Spleen (tissue), 11 donors: Measurements from ENCODE around the gene PPTC7. TPM values are rescaled to one million over a fixed set of nuclear protein-coding genes. Genes with fewer than 3 reads are reported as not detected.
"Not testable (repeated sequence)": the region's sequence is repeated elsewhere in the genome, so short reads cannot be mapped to it uniquely, and the experiment has no call there.

Experiments used
- DNase-seq: peaks from one replicate; pipeline ENCODE4 v3.0.0-alpha.2; 2020
- H3K27ac ChIP-seq, 8 donors: fragments of 200-600 bp; sonication (generic) in 7 of 8; 1 replicate in 4 of 8; 2 replicates in 4 of 8; pipeline versions ENCODE4 v1.5.0 to v1.8.0; 2016 to 2021; ENCODE audit warnings: inconsistent platforms in 4 of 8, mild to moderate bottlenecking in 4 of 8, moderate library complexity in 1 of 8
- H3K27me3 ChIP-seq, 7 donors: fragments of 200-600 bp; sonication (generic) in 6 of 7; replicated peaks in 1 of 7; 1 replicate in 4 of 7; 2 replicates in 3 of 7; pipeline versions ENCODE4 v1.5.0 to v1.8.0; 2016 to 2021; ENCODE audit warnings: inconsistent platforms in 3 of 7, mild to moderate bottlenecking in 1 of 7
- H3K36me3 ChIP-seq, 6 donors: fragments of 200-600 bp; sonication (generic) in 5 of 6; 1 replicate in 4 of 6; 2 replicates in 2 of 6; pipeline versions ENCODE4 v1.5.0 to v1.8.0; 2016 to 2021; ENCODE audit warnings: inconsistent platforms in 2 of 6
- H3K4me1 ChIP-seq, 6 donors: fragments of 200-600 bp; sonication (generic) in 5 of 6; 1 replicate in 3 of 6; 2 replicates in 3 of 6; pipeline versions ENCODE4 v1.5.0 to v1.8.0; 2016 to 2021; ENCODE audit warnings: inconsistent platforms in 3 of 6
- H3K4me3 ChIP-seq, 8 donors: fragments of 200-600 bp; sonication (generic) in 7 of 8; 1 replicate in 4 of 8; 2 replicates in 4 of 8; pipeline versions ENCODE4 v1.5.0 to v1.8.0; 2016 to 2021; ENCODE audit warnings: inconsistent platforms in 4 of 8, mild to moderate bottlenecking in 4 of 8, moderate library complexity in 2 of 8
- H3K9me3 ChIP-seq, 8 donors: fragments of 200-600 bp; sonication (generic) in 7 of 8; 1 replicate in 4 of 8; 2 replicates in 4 of 8; pipeline versions ENCODE4 v1.5.0 to v1.8.0; 2016 to 2021; ENCODE audit warnings: inconsistent platforms in 4 of 8
- POLR2A ChIP-seq, 3 donors: fragments of 450-650 bp; IDR thresholded peaks; one replicate each; pipeline ENCODE4 v1.5.1; 2017; ENCODE audit warnings: antibody characterized with exemption in 3 of 3, mild to moderate bottlenecking in 1 of 3
- POLR2AphosphoS5 ChIP-seq, 3 donors: sonication (generic); formaldehyde crosslinking; IDR thresholded peaks; one replicate each; pipeline ENCODE4 v1.5.1; 2017; ENCODE audit warnings: antibody characterized with exemption in 3 of 3
- WGBS, 5 donors: extraction: QIAGEN DNeasy Blood & Tissue Kit in 3 of 5; methylation state at CpG; one replicate each; pipeline versions ENCODE4 v1.1.5 to v1.1.7; 2013 to 2018; 5-methylcytosine and 5-hydroxymethylcytosine counted together
- intact Hi-C: fragments of 100-400 bp; cut with DNase I; formaldehyde crosslinking; loops from one replicate; pipeline ENCODE4 v1.15.0; 2023; ENCODE audit warnings: low total_unique reads
- polyA plus RNA-seq, 3 donors: library from polyadenylated mRNA; stranded (reverse); fragments of 200-250 nt; gene quantifications; one replicate each; pipeline ENCODE4 v1.2.1, GENCODE V29; 2013
- total RNA-seq, 7 donors: library from RNA; depleted of rRNA in 3 of 7; stranded (reverse); fragments of >200 nt in 3 of 7; fragmentation: NEBNext Ultra II Directional in 4 of 7; extraction: Animal tissue kit (Norgen Biotek cat#: 25700) in 4 of 7; gene quantifications; one replicate each; pipeline versions ENCODE4 v1.1.0 to v1.2.1, GENCODE V29; 2016 to 2021
- TF ChIP-seq, protein P1 (sequence below), 11 experiments: fragments of 200-600 bp in 7 of 11; fragments of 450-650 bp in 4 of 11; sonication (generic) in 4 of 11; IDR thresholded peaks in 8 of 11; conservative IDR thresholded peaks in 3 of 11; 1 replicate in 7 of 11; 2 replicates in 4 of 11; pipeline versions ENCODE4 v1.4.0 to v1.8.0; 2016 to 2021; ENCODE audit warnings: antibody characterized with exemption in 11 of 11, inconsistent platforms in 4 of 11, mild to moderate bottlenecking in 1 of 11
- donor health status: healthy with polysubstance abuse.
- donor health status: DM: no; HTN: no; CAD: no; lungs with moderate emphysema.
- donor health status: DM: no; HTN: no; CAD: no.
- donor health status: Bipolar disorder and iron deficiency.
- donor health status: healthy.
- donor health status: DM: no; HTN: no; CAD: no.
- donor health status: DM: yes; HTN: yes; CAD: no.

Gene PPTC7
- total and polyA plus RNA-seq, 10 donors, result 7.5 to 27.3 (median 23.5) TPM

DNA sequence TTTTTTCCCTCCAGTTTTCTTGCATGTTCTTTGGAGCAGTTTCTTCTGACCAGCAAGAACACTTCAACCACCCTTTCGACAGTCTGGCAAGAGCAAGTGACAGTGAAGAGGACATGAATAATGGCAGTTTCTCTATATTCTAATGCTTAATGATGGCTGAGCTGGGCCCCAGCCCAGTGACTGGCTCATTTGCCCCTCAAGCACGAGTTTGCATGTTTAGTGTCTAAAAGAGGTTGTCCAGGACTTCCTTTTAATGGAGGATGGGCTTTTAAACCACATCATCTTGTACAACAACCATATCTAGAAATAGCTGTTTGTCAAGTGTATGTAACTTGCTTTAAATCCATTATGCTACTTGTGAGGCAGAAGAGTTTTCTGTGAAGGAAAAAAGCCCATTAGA is 52.6 kb downstream of the PPTC7 start:
- no peak overlapping the region for H3K4me3 ChIP-seq
- no peaks in the 10 kb centered on the region for H3K27me3 ChIP-seq
- 55 to 75% (median 65%) methylated on average over 2 of the region's 2 CpGs for WGBS, 5 donors
- H3K27ac ChIP-seq, result no peak overlapping the region
- no peaks in the 10 kb centered on the region for H3K4me1 ChIP-seq
- TF ChIP-seq POLR2AphosphoS5 (IDR thresholded peaks at IDR 0.05), result no peak
- TF ChIP-seq, protein P1, sequence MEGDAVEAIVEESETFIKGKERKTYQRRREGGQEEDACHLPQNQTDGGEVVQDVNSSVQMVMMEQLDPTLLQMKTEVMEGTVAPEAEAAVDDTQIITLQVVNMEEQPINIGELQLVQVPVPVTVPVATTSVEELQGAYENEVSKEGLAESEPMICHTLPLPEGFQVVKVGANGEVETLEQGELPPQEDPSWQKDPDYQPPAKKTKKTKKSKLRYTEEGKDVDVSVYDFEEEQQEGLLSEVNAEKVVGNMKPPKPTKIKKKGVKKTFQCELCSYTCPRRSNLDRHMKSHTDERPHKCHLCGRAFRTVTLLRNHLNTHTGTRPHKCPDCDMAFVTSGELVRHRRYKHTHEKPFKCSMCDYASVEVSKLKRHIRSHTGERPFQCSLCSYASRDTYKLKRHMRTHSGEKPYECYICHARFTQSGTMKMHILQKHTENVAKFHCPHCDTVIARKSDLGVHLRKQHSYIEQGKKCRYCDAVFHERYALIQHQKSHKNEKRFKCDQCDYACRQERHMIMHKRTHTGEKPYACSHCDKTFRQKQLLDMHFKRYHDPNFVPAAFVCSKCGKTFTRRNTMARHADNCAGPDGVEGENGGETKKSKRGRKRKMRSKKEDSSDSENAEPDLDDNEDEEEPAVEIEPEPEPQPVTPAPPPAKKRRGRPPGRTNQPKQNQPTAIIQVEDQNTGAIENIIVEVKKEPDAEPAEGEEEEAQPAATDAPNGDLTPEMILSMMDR (IDR thresholded peaks at IDR 0.05 in 8 of 11, conservative IDR thresholded peaks at IDR 0.05 in 3 of 11), result no peak
- TF ChIP-seq POLR2A (IDR thresholded peaks at IDR 0.05), result no peak
- intact Hi-C loops, result no loop called here
- no peak for DNase-seq
- H3K9me3 ChIP-seq, result no peaks in the 10 kb centered on the region
- peaks cover 0 to 67% (median 18%) of the 10 kb centered on the region in 6 donors for H3K36me3 ChIP-seq

- H3K36me3 ChIP-seq, result peaks cover 0 to 46% (median 12%) of the 10 kb centered on the region in 6 donors
- H3K4me1 ChIP-seq, result no peaks in the 10 kb centered on the region
- WGBS, 5 donors, result 89 to 98% (median 94%) methylated on average over 6 of the region's 6 CpGs
- DNase-seq, result no peak
- no peak overlapping the region for H3K4me3 ChIP-seq
- TF ChIP-seq POLR2AphosphoS5 (IDR thresholded peaks at IDR 0.05), result no peak
- TF ChIP-seq, protein P1 (IDR thresholded peaks at IDR 0.05 in 8 of 11, conservative IDR thresholded peaks at IDR 0.05 in 3 of 11), result no peak
- TF ChIP-seq POLR2A (IDR thresholded peaks at IDR 0.05), result no peak
- intact Hi-C loops, result no loop called here
- H3K27me3 ChIP-seq, result no peaks in the 10 kb centered on the region
- no peak overlapping the region for H3K27ac ChIP-seq
- H3K9me3 ChIP-seq, result no peaks in the 10 kb centered on the region
These were observed 54.8 kb downstream of the PPTC7 start for GRCh38 chr12:110528277-110528839.

DNA sequence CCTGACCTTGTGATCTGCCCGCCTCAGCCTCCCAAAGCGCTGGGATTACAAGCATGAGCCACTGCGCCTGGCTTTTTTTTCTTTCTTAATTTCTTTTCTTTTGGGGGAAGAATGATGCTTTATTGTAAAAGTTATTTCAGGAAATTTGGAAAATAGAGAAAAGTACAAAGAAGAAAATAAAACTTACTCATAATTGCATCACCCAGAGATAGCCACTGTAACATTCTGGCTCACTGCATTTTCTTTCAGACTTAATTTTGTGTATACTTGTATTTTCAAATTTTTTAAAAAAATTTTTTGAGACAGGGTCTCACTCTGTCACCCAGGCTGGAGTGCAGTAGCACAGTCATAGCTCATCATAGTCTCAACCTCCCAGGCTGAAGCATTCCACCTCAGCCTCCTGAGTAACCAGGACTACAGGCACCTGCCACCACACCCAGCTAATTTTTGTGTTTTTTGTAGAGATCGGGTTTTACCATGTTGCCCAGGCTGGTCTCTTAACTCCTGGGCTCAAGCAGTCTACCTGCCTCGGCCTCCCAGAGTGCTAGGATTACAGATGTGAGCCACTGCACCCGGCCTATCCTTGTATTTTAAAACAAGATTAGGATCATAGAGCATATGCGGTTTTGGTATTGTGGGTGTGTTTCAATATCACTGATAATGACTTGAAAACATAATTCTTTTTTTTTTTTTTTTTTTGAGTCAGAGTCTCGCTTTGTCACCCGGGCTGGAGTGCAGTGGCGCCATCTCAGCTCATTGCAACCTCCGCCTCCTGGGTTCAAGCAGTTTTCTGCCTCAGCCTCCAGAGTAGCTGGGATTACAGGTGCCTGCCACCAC is 62.0 kb downstream of the PPTC7 start:
- DNase-seq, H3K36me3 ChIP-seq, H3K27me3 ChIP-seq, H3K27ac ChIP-seq, H3K4me3 ChIP-seq, intact Hi-C loops, H3K9me3 ChIP-seq, H3K4me1 ChIP-seq: not testable (repeated sequence)
- WGBS, 5 donors, result 90 to 93% (median 92%) methylated on average over 11 of the region's 11 CpGs

DNA sequence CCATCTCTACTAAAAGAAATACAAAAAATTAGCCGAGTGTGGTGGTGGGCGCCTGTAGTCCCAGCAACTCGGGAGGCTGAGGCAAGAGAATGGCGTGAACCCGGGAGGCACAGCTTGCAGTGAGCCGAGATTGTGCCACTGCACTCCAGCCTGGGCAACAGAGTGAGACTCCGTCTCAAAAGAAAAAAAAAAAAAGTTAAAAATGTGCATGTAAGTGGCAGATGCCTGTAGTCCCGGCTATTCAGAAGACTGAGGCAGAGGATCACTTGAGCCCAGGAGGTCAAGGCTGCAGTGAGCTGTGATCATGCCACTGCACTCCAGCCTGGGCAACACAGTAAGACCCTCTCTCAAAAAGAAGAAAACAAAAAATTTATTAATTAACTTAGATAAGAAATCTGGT is 65.1 kb downstream of the PPTC7 start:
- not testable (repeated sequence) for H3K4me3 ChIP-seq, H3K27me3 ChIP-seq, H3K9me3 ChIP-seq, H3K36me3 ChIP-seq, DNase-seq, H3K4me1 ChIP-seq, H3K27ac ChIP-seq
- WGBS, 5 donors, result 88 to 97% (median 94%) methylated on average over 5 to 8 of the region's 8 CpGs
- intact Hi-C loops, result loop anchor here (10.0 kb wide), 1 partner anchor 187 kb away; no protein-coding TSS in a partner anchor

DNA sequence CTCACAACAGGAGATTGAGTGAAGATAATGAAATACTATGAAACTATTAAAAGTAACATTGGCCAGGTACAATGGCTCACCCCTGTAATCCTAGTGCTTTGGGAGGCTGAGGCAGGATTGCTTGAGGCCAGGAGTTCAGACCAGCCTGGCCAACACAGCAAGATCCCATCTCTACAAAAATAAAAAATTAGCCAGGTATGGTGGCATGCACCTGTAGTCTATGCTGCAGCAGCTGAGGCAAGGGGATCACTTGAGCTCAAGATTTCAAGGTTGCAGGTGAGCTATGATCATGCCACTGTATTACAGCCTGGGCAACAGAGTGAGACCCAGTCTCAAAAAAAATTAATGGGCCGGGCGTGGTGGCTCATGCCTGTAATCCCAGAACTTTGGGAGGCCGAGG is 66.1 kb downstream of the PPTC7 start:
- 88 to 97% (median 92%) methylated on average over 3 of the region's 3 CpGs for WGBS, 5 donors
- TF ChIP-seq POLR2A (IDR thresholded peaks at IDR 0.05) (no peak), POLR2AphosphoS5 (IDR thresholded peaks at IDR 0.05) (no peak)
- TF ChIP-seq, protein P1 (IDR thresholded peaks at IDR 0.05 in 8 of 11, conservative IDR thresholded peaks at IDR 0.05 in 3 of 11), result no peak
- peaks cover 0 to 8% (median 7%) of the 10 kb centered on the region in 6 donors for H3K4me1 ChIP-seq
- intact Hi-C loops, result loop anchor here (10.0 kb wide), 1 partner anchor 188 kb away; no protein-coding TSS in a partner anchor
- H3K4me3 ChIP-seq, result no peak overlapping the region
- H3K27ac ChIP-seq, result no peak overlapping the region
- DNase-seq, result no peak
- no peaks in the 10 kb centered on the region for H3K36me3 ChIP-seq
- no peaks in the 10 kb centered on the region for H3K9me3 ChIP-seq
- no peaks in the 10 kb centered on the region for H3K27me3 ChIP-seq
